ENCODE results near the gene WDR27.

The WDR27 gene

GRCh38 chr6:169701954-169702839 lies at the start of gene WDR27, which contains the start of gene C6orf120:
TSS of gene WDR27 (minus strand) at chr6:169702029. CDS start at chr6:169689005, 13,024 bp downstream.
TSS of gene C6orf120 (plus strand) at chr6:169702126. CDS start at chr6:169702460, 334 bp downstream.
- DNase-seq = peak; percentile 92 to 94

- no peak for DNase-seq
Observed at GRCh38 chr6:169746556-169746955, 44.7 kb upstream of the WDR27 start.

- DNase-seq = no peak
Observed at GRCh38 chr6:169745405-169745804, 43.6 kb upstream of the WDR27 start.

- no peak for DNase-seq
Observed at GRCh38 chr6:169741344-169741743, 39.5 kb upstream of the WDR27 start.

- DNase-seq = no peak
Observed at GRCh38 chr6:169738976-169739529, 37.2 kb upstream of the WDR27 start.

- no peak for DNase-seq
Observed at GRCh38 chr6:169738204-169738975, 36.6 kb upstream of the WDR27 start.

GRCh38 chr6:169729961-169730360 lies 28.1 kb upstream of the WDR27 start:
- DNase-seq = no peak

GRCh38 chr6:169726963-169727362 lies 25.1 kb upstream of the WDR27 start:
- no peak for DNase-seq

- DNase-seq = no peak
Observed at GRCh38 chr6:169726049-169726400, 24.2 kb upstream of the WDR27 start.

GRCh38 chr6:169725125-169726048 lies 23.6 kb upstream of the WDR27 start:
- DNase-seq = no peak

GRCh38 chr6:169724494-169725124 lies 22.8 kb upstream of the WDR27 start, which contains the start of gene PHF10:
TSS of gene PHF10 (minus strand) at chr6:169724500. CDS start at chr6:169723931, 569 bp downstream.
- peak in 1 of 2 experiments; percentile 34 for DNase-seq

GRCh38 chr6:169723991-169724493 lies 22.2 kb upstream of the WDR27 start:
- DNase-seq = no peak

GRCh38 chr6:169723200-169723909 lies 21.5 kb upstream of the WDR27 start:
- DNase-seq = peak in 1 of 2 experiments; percentile 42

- DNase-seq = peak; percentile 36 to 78
Observed at GRCh38 chr6:169722362-169723199, 20.8 kb upstream of the WDR27 start.

- DNase-seq = no peak
Observed at GRCh38 chr6:169720207-169720855, 18.5 kb upstream of the WDR27 start.

GRCh38 chr6:169719117-169719516 lies 17.3 kb upstream of the WDR27 start:
- no peak for DNase-seq

- no peak for DNase-seq
Observed at GRCh38 chr6:169714595-169714994, 12.8 kb upstream of the WDR27 start.

GRCh38 chr6:169714178-169714577 lies 12.3 kb upstream of the WDR27 start:
- no peak for DNase-seq

GRCh38 chr6:169710009-169710408 lies 8.2 kb upstream of the WDR27 start:
- DNase-seq = no peak
